Fibroblast of lung (primary cell): ENCODE measurements around the gene PACSIN2. TPM values are rescaled to one million over a fixed set of nuclear protein-coding genes. Genes with fewer than 3 reads are reported as not detected.
A peak's percentile ranks its signal among the peaks of the same experiment; 100 is the strongest.

ENCODE experiments used
- DNase-seq, 2 donors: peaks; one replicate each; pipeline versions ENCODE4 v3.0.0 to v3.0.0-alpha.2; 2010; ENCODE audit warnings: low read depth in 2 of 2
- H2AFZ ChIP-seq: 2 replicates; pipeline ENCODE4 v1.5.1; 2012; ENCODE audit warnings: low read length, control low read depth, inconsistent platforms
- H3K27ac ChIP-seq: 2 replicates; pipeline ENCODE4 v1.5.1; 2011; ENCODE audit warnings: low read length, control low read depth; ENCODE audit not compliant: insufficient read depth
- H3K27me3 ChIP-seq: 2 replicates; pipeline ENCODE4 v1.5.1; 2011; ENCODE audit warnings: mild to moderate bottlenecking, low read length; ENCODE audit not compliant: control insufficient read depth, insufficient read depth
- H3K36me3 ChIP-seq: 2 replicates; pipeline ENCODE4 v1.5.1; 2011; ENCODE audit warnings: low read length; ENCODE audit not compliant: control insufficient read depth, insufficient read depth
- H3K4me1 ChIP-seq: 2 replicates; pipeline ENCODE4 v1.5.1; 2011; ENCODE audit warnings: low read length; ENCODE audit not compliant: control insufficient read depth, insufficient read depth; ENCODE audit errors: extremely low read depth
- H3K4me2 ChIP-seq: 2 replicates; pipeline ENCODE4 v1.5.1; 2011; ENCODE audit warnings: low read length, control low read depth; ENCODE audit not compliant: insufficient read depth; ENCODE audit errors: extremely low read depth
- H3K4me3 ChIP-seq, 4 experiments: fragments of 200-600 bp in 1 of 4; sonication (generic) in 1 of 4; replicated peaks in 1 of 4; 2 replicates each; pipeline ENCODE4 v1.5.1; 2011 to 2016; ENCODE audit warnings: low read length in 4 of 4, low read depth in 3 of 4, mild to moderate bottlenecking in 3 of 4, control low read depth in 2 of 4, inconsistent platforms in 1 of 4, mixed read lengths in 1 of 4; ENCODE audit not compliant: insufficient read depth in 1 of 4; ENCODE audit errors: control extremely low read depth in 1 of 4
- H3K79me2 ChIP-seq: 2 replicates; pipeline ENCODE4 v1.5.1; 2012; ENCODE audit warnings: mild to moderate bottlenecking, low read length, inconsistent platforms; ENCODE audit not compliant: control insufficient read depth, insufficient read depth
- H3K9ac ChIP-seq: 2 replicates; pipeline ENCODE4 v1.5.1; 2011; ENCODE audit warnings: mild to moderate bottlenecking, low read length, control low read depth; ENCODE audit not compliant: insufficient read depth
- H3K9me3 ChIP-seq: 2 replicates; pipeline ENCODE4 v1.5.1; 2012; ENCODE audit warnings: low read depth, low read length; ENCODE audit not compliant: control insufficient read depth, insufficient read depth
- H4K20me1 ChIP-seq: 2 replicates; pipeline ENCODE4 v1.5.1; 2011; ENCODE audit warnings: low read length; ENCODE audit not compliant: control insufficient read depth, insufficient read depth; ENCODE audit errors: extremely low read depth
- CTCF ChIP-seq, 2 donors: IDR thresholded peaks in 1 of 2; conservative IDR thresholded peaks in 1 of 2; 1 replicate in 1 of 2; 2 replicates in 1 of 2; pipeline ENCODE4 v1.5.1; 2011 to 2012; ENCODE audit warnings: low read length in 2 of 2, control low read depth in 1 of 2, inconsistent platforms in 1 of 2, low read depth in 1 of 2, mild to moderate bottlenecking in 1 of 2
- EZH2 ChIP-seq: IDR thresholded peaks from 2 replicates; pipeline ENCODE4 v1.5.1; 2012; ENCODE audit warnings: low read length, control low read depth, mild to moderate bottlenecking; ENCODE audit errors: missing control alignments
- polyA minus RNA-seq: library from RNA; depleted of rRNA, polyadenylated mRNA; stranded (reverse); fragments of >200 nt; gene quantifications from 2 replicates; pipeline ENCODE4 v1.2.3, GENCODE V29; 2011; ENCODE audit warnings: low replicate concordance
- polyA plus RNA-seq, 2 donors: library from polyadenylated mRNA; depleted of rRNA in 1 of 2; stranded (reverse) in 1 of 2; unstranded in 1 of 2; fragments of >200 nt; gene quantifications; 2 replicates each; pipeline ENCODE4 v1.2.1, GENCODE V29; 2011 to 2012; ENCODE audit warnings: missing spikeins in 1 of 2
- total RNA-seq: library from RNA; depleted of rRNA; stranded (reverse); fragments of >200 nt; gene quantifications from 2 replicates; pipeline ENCODE4 v1.2.1, GENCODE V29; 2014

Gene PACSIN2, protein sequence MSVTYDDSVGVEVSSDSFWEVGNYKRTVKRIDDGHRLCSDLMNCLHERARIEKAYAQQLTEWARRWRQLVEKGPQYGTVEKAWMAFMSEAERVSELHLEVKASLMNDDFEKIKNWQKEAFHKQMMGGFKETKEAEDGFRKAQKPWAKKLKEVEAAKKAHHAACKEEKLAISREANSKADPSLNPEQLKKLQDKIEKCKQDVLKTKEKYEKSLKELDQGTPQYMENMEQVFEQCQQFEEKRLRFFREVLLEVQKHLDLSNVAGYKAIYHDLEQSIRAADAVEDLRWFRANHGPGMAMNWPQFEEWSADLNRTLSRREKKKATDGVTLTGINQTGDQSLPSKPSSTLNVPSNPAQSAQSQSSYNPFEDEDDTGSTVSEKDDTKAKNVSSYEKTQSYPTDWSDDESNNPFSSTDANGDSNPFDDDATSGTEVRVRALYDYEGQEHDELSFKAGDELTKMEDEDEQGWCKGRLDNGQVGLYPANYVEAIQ
- total RNA-seq (25.4 and 30.1 TPM in 2 replicates), polyA plus RNA-seq (41.4 and 55.3 TPM in 2 replicates), polyA minus RNA-seq (18.3 and 26.8 TPM in 2 replicates)
- polyA plus RNA-seq (2012) = 28.6 and 40.8 TPM in 2 replicates

DNA sequence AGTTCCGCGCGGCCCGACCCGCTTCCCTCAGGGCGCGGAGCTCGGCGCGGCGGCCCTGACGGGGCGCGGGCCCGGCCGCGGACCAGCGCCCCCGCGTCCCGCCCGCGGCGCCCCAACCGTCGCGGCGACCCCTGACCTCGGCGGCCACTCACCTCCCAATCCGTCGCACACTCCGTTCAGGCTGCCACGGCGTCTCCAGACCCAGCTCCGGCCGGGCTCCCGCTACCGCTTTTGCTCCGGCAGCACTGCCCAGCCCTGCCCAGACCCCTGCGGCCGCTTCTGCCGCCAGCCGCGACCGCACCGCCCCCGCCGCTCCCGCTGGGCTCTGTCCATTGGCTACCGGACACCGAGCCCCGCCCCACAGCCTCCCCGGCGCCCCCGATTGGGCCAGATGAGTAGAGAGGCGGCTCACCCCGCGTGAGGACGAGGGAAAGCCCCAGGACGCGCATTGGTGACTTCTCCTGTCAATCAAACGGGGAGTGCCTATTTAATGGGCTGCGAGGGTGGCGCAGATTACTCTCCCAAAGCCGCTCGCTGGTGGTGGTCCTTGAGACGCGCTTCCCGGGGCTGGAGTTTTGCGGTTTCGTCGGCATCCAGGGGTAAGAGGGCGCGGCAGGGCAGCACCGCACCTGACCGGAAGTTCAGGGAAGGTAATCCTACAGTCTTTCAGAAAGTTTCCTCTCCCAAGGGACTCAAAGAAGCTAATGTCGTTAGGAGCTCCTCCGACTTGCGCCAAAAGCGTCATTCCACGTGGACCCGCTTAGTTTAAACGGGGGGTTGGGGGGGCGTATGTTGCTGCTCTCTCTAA is at the start of gene PACSIN2:
TSS of gene PACSIN2 (minus strand) at position 281 of the 808 bp plus-strand sequence. CDS start 103,069 bp downstream, outside the sequence.
- peaks cover 3% of the 10 kb centered on the region for H3K4me1 ChIP-seq
- H3K9me3 ChIP-seq = no peaks in the 10 kb centered on the region
- H3K27me3 ChIP-seq = no peaks in the 10 kb centered on the region
- H3K79me2 ChIP-seq = peaks cover 42% of the 10 kb centered on the region
- peak within 1 kb of the TSS; percentile 73 to 85 (median 83) for H3K4me3 ChIP-seq
- no peaks in the 10 kb centered on the region for H4K20me1 ChIP-seq
- H2AFZ ChIP-seq = peak within 1 kb of the TSS; percentile 85
- peak within 1 kb of the TSS; percentile 73 for H3K27ac ChIP-seq
- peak within 1 kb of the TSS; percentile 96 for H3K4me2 ChIP-seq
- peak within 1 kb of the TSS; percentile 79 for H3K9ac ChIP-seq
- peak; percentile 97 to 98 for DNase-seq
- no peaks in the 10 kb centered on the region for H3K36me3 ChIP-seq
- TF ChIP-seq CTCF (conservative IDR thresholded peaks at IDR 0.05 in 1 of 2, IDR thresholded peaks at IDR 0.05 in 1 of 2; ENCODE audit: low read depth in 1 of 2, low read length in 2 of 2) = no peak
- no peak for TF ChIP-seq EZH2

DNA sequence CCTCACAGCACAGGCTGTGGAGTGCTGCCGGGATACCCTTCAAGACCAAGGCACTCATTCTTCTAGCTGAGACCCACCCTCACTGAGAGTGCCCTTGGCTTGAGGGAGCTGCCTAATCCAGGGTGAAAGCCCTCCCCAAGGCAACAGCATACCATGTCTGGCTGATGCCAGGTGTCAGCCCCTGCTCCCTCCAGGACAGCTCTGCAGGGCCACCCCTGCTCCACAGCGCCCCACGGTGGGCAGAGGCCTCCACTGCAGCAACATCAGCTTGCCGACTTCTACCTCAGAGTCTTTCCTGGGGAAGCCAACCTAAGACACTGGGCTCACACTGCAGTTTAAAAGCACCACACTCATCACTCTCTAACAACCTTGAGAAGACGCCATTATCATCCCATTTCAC is 45.2 kb upstream of the PACSIN2 start:
- Histone ChIP-seq H3K9me3 (no peaks in the 10 kb centered on the region), H3K36me3 (no peaks in the 10 kb centered on the region), H3K27ac (no peak overlapping the region), H3K4me2 (no peak overlapping the region), H4K20me1 (no peaks in the 10 kb centered on the region), H3K4me1 (no peaks in the 10 kb centered on the region), H3K9ac (no peak overlapping the region), H3K27me3 (no peaks in the 10 kb centered on the region), H2AFZ (no peak overlapping the region), H3K4me3 (no peak overlapping the region), H3K79me2 (no peaks in the 10 kb centered on the region)
- peak in 1 of 2 donors; percentile 12 for DNase-seq
- TF ChIP-seq CTCF (conservative IDR thresholded peaks at IDR 0.05 in 1 of 2, IDR thresholded peaks at IDR 0.05 in 1 of 2; ENCODE audit: low read depth in 1 of 2, low read length in 2 of 2) = peak; percentile 42 to 65
- TF ChIP-seq EZH2 = no peak

GRCh38 chr22:43057641-43058040 is 42.7 kb upstream of the PACSIN2 start:
- H3K27ac ChIP-seq = no peak overlapping the region
- no peaks in the 10 kb centered on the region for H3K9me3 ChIP-seq
- H3K9ac ChIP-seq = no peak overlapping the region
- no peak overlapping the region for H2AFZ ChIP-seq
- H3K4me3 ChIP-seq = no peak overlapping the region
- H3K27me3 ChIP-seq = no peaks in the 10 kb centered on the region
- H3K4me1 ChIP-seq = no peaks in the 10 kb centered on the region
- DNase-seq = no peak
- H3K79me2 ChIP-seq = no peaks in the 10 kb centered on the region
- no peaks in the 10 kb centered on the region for H3K36me3 ChIP-seq
- no peak for TF ChIP-seq CTCF (conservative IDR thresholded peaks at IDR 0.05 in 1 of 2, IDR thresholded peaks at IDR 0.05 in 1 of 2; ENCODE audit: low read depth in 1 of 2, low read length in 2 of 2)
- TF ChIP-seq EZH2 = no peak
- H3K4me2 ChIP-seq = no peak overlapping the region
- no peaks in the 10 kb centered on the region for H4K20me1 ChIP-seq
